ENCODE results near the gene PSEN2. TPM values are rescaled to one million over a fixed set of nuclear protein-coding genes. Genes with fewer than 3 reads are reported as not detected.
A peak's percentile ranks its signal among the peaks of the same experiment; 100 is the strongest.

Gene PSEN2
- total RNA-seq, 1 experiment from 2014 or later, result 14.8 TPM

DNA sequence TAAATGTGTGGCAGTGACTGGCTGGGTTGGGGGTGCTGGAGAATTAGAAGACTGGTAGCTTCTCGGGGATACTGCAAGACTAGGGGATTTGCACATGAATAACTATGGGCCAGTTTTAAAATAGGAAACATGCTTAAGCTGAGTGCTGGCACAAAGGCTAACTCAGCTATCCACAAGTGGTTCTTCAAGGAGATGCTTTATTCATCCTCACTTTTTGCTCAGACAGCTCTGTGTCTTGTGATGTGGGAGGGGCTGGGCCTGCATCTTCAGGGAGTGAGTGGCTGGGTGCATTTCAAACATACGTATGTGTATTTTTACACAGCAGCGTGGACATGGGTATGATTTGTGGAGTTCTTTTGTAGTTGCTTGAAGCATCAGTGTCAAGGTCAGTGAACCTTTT, 72.0 kb downstream of the PSEN2 start:
- intact Hi-C loops (cut with micrococcal nuclease; ENCODE audit: unreplicated experiment), result no loop called here
- Histone ChIP-seq H3K27ac (no peak overlapping the region), H3K27me3 (ENCODE audit: insufficient read depth, low read depth) (no peaks in the 10 kb centered on the region), H4K20me1 (ENCODE audit: insufficient read depth) (no peaks in the 10 kb centered on the region; the same call in 1 of the 2 replicates), H2AFZ (no peak overlapping the region), H3K4me1 (replicated peaks; ENCODE audit: insufficient read depth) (peaks cover 19% of the 10 kb centered on the region), H3K4me2 (peak overlapping the region; percentile 92; the same call in 1 of the 2 replicates), H3F3A (ENCODE audit: insufficient read depth, low read depth) (peaks cover 6% of the 10 kb centered on the region; the same call in 1 of the 2 replicates), H3K9me2 (ENCODE audit: insufficient read depth) (no peaks in the 10 kb centered on the region), H3K4me3 (no peak overlapping the region), H3K9me3 (ENCODE audit: insufficient read depth, low read depth) (no peaks in the 10 kb centered on the region), H3K36me3 (ENCODE audit: low read depth) (no peaks in the 10 kb centered on the region), H3K79me2 (ENCODE audit: low read depth) (peaks cover 48% of the 10 kb centered on the region)
- TF ChIP-seq, protein P1, sequence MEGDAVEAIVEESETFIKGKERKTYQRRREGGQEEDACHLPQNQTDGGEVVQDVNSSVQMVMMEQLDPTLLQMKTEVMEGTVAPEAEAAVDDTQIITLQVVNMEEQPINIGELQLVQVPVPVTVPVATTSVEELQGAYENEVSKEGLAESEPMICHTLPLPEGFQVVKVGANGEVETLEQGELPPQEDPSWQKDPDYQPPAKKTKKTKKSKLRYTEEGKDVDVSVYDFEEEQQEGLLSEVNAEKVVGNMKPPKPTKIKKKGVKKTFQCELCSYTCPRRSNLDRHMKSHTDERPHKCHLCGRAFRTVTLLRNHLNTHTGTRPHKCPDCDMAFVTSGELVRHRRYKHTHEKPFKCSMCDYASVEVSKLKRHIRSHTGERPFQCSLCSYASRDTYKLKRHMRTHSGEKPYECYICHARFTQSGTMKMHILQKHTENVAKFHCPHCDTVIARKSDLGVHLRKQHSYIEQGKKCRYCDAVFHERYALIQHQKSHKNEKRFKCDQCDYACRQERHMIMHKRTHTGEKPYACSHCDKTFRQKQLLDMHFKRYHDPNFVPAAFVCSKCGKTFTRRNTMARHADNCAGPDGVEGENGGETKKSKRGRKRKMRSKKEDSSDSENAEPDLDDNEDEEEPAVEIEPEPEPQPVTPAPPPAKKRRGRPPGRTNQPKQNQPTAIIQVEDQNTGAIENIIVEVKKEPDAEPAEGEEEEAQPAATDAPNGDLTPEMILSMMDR (conservative IDR thresholded peaks at IDR 0.05), result no peak
- TF ChIP-seq EZH2 (IDR thresholded peaks at IDR 0.05; ENCODE audit: low read depth), result no peak
- ChIA-PET POLR2A (ENCODE audit: unreplicated experiment) (interaction anchor here (0.5 kb wide), 1 partner anchor 66 kb away, joined by 3 read pairs; no protein-coding TSS in a partner anchor), CTCF (no interaction called here)
- no peak for DNase-seq
- BruUV-seq (replicated peaks), result no TSS peak

DNA sequence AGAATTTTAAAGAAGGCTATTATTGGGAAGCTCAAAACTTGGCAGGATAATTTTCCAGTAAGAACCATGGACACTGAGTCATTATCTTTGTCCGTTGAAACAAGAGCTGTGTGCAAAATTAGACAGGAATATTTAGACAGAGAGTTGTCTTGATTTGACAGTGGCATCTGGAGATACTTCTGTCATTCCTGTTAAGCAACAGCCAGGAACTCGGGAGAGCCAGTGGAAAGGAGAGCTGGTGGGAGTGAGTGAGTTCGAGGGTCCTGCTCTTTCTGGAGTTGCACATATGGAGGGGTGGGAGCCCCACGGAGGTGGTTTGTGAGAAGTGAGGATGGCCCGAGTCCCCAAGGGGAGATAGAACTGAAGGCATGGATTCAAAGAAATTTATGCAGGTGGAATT, 72.7 kb downstream of the PSEN2 start:
- no peak for TF ChIP-seq EZH2 (IDR thresholded peaks at IDR 0.05; ENCODE audit: low read depth)
- TF ChIP-seq, protein P1 (conservative IDR thresholded peaks at IDR 0.05), result no peak
- ChIA-PET CTCF (no interaction called here), POLR2A (ENCODE audit: unreplicated experiment) (interaction anchor here (0.5 to 1.2 kb wide), 2 partner anchors 66 to 92 kb away, joined by 3 to 5 read pairs; no protein-coding TSS in a partner anchor)
- no peak overlapping the region for H2AFZ ChIP-seq
- peaks cover 15% of the 10 kb centered on the region for H3K4me1 ChIP-seq (replicated peaks; ENCODE audit: insufficient read depth)
- no peaks in the 10 kb centered on the region for H3K27me3 ChIP-seq (ENCODE audit: insufficient read depth, low read depth)
- peaks cover 51% of the 10 kb centered on the region for H3K79me2 ChIP-seq (ENCODE audit: low read depth)
- no peak overlapping the region for H3K4me3 ChIP-seq
- H3F3A ChIP-seq (ENCODE audit: insufficient read depth, low read depth), result peaks cover 6% of the 10 kb centered on the region; the same call in 1 of the 2 replicates
- intact Hi-C loops (cut with micrococcal nuclease; ENCODE audit: unreplicated experiment), result no loop called here
- DNase-seq, result no peak
- H3K27ac ChIP-seq, result no peak overlapping the region
- no peaks in the 10 kb centered on the region for H3K36me3 ChIP-seq (ENCODE audit: low read depth)
- no peaks in the 10 kb centered on the region for H3K9me2 ChIP-seq (ENCODE audit: insufficient read depth)
- H4K20me1 ChIP-seq (ENCODE audit: insufficient read depth), result no peaks in the 10 kb centered on the region; the same call in 1 of the 2 replicates
- H3K9me3 ChIP-seq (ENCODE audit: insufficient read depth, low read depth), result no peaks in the 10 kb centered on the region
- BruUV-seq (replicated peaks), result no TSS peak
- no peak overlapping the region for H3K4me2 ChIP-seq

DNA sequence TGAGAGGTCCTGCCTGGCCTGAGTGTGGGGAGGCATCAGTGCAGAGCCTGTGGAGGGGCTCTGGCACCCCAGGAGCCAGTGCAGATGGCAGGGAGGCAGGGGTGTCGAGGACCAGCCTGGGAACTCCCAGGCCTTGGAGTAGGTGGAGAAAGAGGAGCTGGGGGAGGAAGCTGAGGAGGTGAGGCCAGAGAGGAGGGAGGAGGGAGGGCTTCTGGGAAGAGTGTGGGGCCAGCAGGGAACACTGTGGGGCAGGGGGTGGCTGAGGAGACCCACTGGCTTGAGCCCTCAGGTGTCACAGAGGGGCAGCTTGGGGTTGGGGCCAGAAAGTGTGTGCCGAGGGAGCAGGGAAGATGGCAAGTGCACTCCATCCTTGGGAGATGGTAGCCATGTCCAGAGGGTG, 73.5 kb downstream of the PSEN2 start:
- ChIA-PET CTCF (no interaction called here), POLR2A (ENCODE audit: unreplicated experiment) (interaction anchor here (1.2 kb wide), 1 partner anchor 91 kb away, joined by 5 read pairs; no protein-coding TSS in a partner anchor)
- Histone ChIP-seq H3K36me3 (ENCODE audit: low read depth) (no peaks in the 10 kb centered on the region), H3K27ac (no peak overlapping the region), H4K20me1 (ENCODE audit: insufficient read depth) (no peaks in the 10 kb centered on the region; the same call in 1 of the 2 replicates), H3K4me1 (replicated peaks; ENCODE audit: insufficient read depth) (peaks cover 8% of the 10 kb centered on the region), H3K79me2 (ENCODE audit: low read depth) (peaks cover 58% of the 10 kb centered on the region), H3K4me3 (no peak overlapping the region), H3K9me2 (ENCODE audit: insufficient read depth) (no peaks in the 10 kb centered on the region), H3K9me3 (ENCODE audit: insufficient read depth, low read depth) (no peaks in the 10 kb centered on the region), H2AFZ (no peak overlapping the region), H3K27me3 (ENCODE audit: insufficient read depth, low read depth) (no peaks in the 10 kb centered on the region), H3F3A (ENCODE audit: insufficient read depth, low read depth) (no peaks in the 10 kb centered on the region), H3K4me2 (no peak overlapping the region)
- no TSS peak for BruUV-seq (replicated peaks)
- no peak for TF ChIP-seq EZH2 (IDR thresholded peaks at IDR 0.05; ENCODE audit: low read depth)
- TF ChIP-seq, protein P1 (conservative IDR thresholded peaks at IDR 0.05), result no peak
- intact Hi-C loops (cut with micrococcal nuclease; ENCODE audit: unreplicated experiment), result no loop called here
- DNase-seq, result no peak
